WERI-Rb-1 (cell line): ENCODE results near the gene GYPC.

Experiments used
- DNase-seq: peaks from one replicate; pipeline ENCODE4 v3.0.0-alpha.2; 2020
- H3K27ac ChIP-seq: fragments of 250-450 bp; sonication (Bioruptor Pico); 2 replicates; pipeline ENCODE4 v1.5.1; 2020; ENCODE audit warnings: mild to moderate bottlenecking, moderate library complexity
- H3K27me3 ChIP-seq: fragments of 250-450 bp; sonication (Bioruptor Pico); 2 replicates; pipeline ENCODE4 v1.5.1; 2021; ENCODE audit warnings: mild to moderate bottlenecking, low read depth, moderate library complexity; ENCODE audit not compliant: insufficient read depth, severe bottlenecking
- H3K36me3 ChIP-seq: fragments of 250-450 bp; sonication (Bioruptor Pico); 2 replicates; pipeline ENCODE4 v1.5.1; 2020; ENCODE audit warnings: mild to moderate bottlenecking, moderate library complexity
- H3K4me3 ChIP-seq: 2 replicates; pipeline ENCODE4 v1.5.1; 2011; ENCODE audit warnings: low read depth, mild to moderate bottlenecking, control low read depth, low read length
- H3K9me3 ChIP-seq: fragments of 250-450 bp; sonication (Bioruptor Pico); 2 replicates; pipeline ENCODE4 v1.5.1; 2021; ENCODE audit warnings: mild to moderate bottlenecking, moderate library complexity; ENCODE audit not compliant: severe bottlenecking
- CTCF ChIP-seq: IDR thresholded peaks from 2 replicates; pipeline ENCODE4 v1.5.1; 2011; ENCODE audit warnings: low read depth, mild to moderate bottlenecking, control low read depth, inconsistent platforms, low read length

Gene GYPC

GRCh38 chr2:126653109-126653508 is 2.8 kb upstream of the GYPC start:
- Histone ChIP-seq H3K9me3 (no peaks in the 10 kb centered on the region), H3K4me3 (no peak overlapping the region), H3K27me3 (peaks cover 50% of the 10 kb centered on the region), H3K36me3 (no peaks in the 10 kb centered on the region), H3K27ac (no peak overlapping the region)
- TF ChIP-seq CTCF = no peak
- no peak for DNase-seq

- no peaks in the 10 kb centered on the region for H3K9me3 ChIP-seq
- H3K27ac ChIP-seq = no peak overlapping the region
- H3K36me3 ChIP-seq = no peaks in the 10 kb centered on the region
- no peak for TF ChIP-seq CTCF
- H3K4me3 ChIP-seq = no peak overlapping the region
- DNase-seq = no peak
- peaks cover 55% of the 10 kb centered on the region for H3K27me3 ChIP-seq
Observed at GRCh38 chr2:126653761-126654160, 2.2 kb upstream of the GYPC start.

- no peak for DNase-seq
- H3K9me3 ChIP-seq = no peaks in the 10 kb centered on the region
- H3K36me3 ChIP-seq = no peaks in the 10 kb centered on the region
- H3K27ac ChIP-seq = no peak overlapping the region
- H3K4me3 ChIP-seq = no peak overlapping the region
- peaks cover 57% of the 10 kb centered on the region for H3K27me3 ChIP-seq
- no peak for TF ChIP-seq CTCF
Observed at GRCh38 chr2:126655051-126655450, 907 bp upstream of the GYPC start.

GRCh38 chr2:126656431-126657147 is 631 bp downstream of the GYPC start:
- TF ChIP-seq CTCF = no peak
- Histone ChIP-seq H3K9me3 (no peaks in the 10 kb centered on the region), H3K4me3 (no peak overlapping the region), H3K27me3 (peaks cover 65% of the 10 kb centered on the region), H3K27ac (no peak overlapping the region), H3K36me3 (no peaks in the 10 kb centered on the region)
- no peak for DNase-seq

GRCh38 chr2:126657148-126657635 is 1.2 kb downstream of the GYPC start:
- no peak for DNase-seq
- Histone ChIP-seq H3K9me3 (no peaks in the 10 kb centered on the region), H3K27ac (no peak overlapping the region), H3K36me3 (no peaks in the 10 kb centered on the region), H3K4me3 (no peak overlapping the region), H3K27me3 (peaks cover 65% of the 10 kb centered on the region)
- TF ChIP-seq CTCF = no peak
